GM21423 (cell line): ENCODE measurements around the gene MGRN1.

Source experiments
- ATAC-seq: cut with Tn5 transposase; IDR thresholded peaks from one replicate; pipeline ENCODE4 v1.9.1; 2021; ENCODE audit warnings: mild to moderate bottlenecking, moderate library complexity; ENCODE audit not compliant: unreplicated experiment

MGRN1 gene

GRCh38 chr16:4673387-4674046 lies 48.9 kb downstream of the MGRN1 start:
- no peak for ATAC-seq

GRCh38 chr16:4674926-4675530 lies 50.4 kb downstream of the MGRN1 start:
- no peak for ATAC-seq

GRCh38 chr16:4675864-4676786 lies 51.5 kb downstream of the MGRN1 start:
- ATAC-seq = no peak

- ATAC-seq = no peak
Observed at GRCh38 chr16:4676831-4677230, 52.2 kb downstream of the MGRN1 start.

- no peak for ATAC-seq
Observed at GRCh38 chr16:4677390-4677789, 52.8 kb downstream of the MGRN1 start.

- ATAC-seq = no peak
Observed at GRCh38 chr16:4677994-4678393, 53.4 kb downstream of the MGRN1 start.

GRCh38 chr16:4678596-4678995 lies 54.0 kb downstream of the MGRN1 start:
- ATAC-seq = no peak

- ATAC-seq = no peak
Observed at GRCh38 chr16:4679156-4679849, 54.7 kb downstream of the MGRN1 start.

GRCh38 chr16:4679850-4680636 lies 55.4 kb downstream of the MGRN1 start:
- ATAC-seq = no peak

- no peak for ATAC-seq
Observed at GRCh38 chr16:4680673-4681470, 56.2 kb downstream of the MGRN1 start.

GRCh38 chr16:4681471-4682083 lies 57.0 kb downstream of the MGRN1 start:
- ATAC-seq = no peak

GRCh38 chr16:4682084-4682591 lies 57.5 kb downstream of the MGRN1 start:
- ATAC-seq = no peak

- ATAC-seq = no peak
Observed at GRCh38 chr16:4682616-4683254, 58.1 kb downstream of the MGRN1 start.

GRCh38 chr16:4683255-4684057 lies 58.8 kb downstream of the MGRN1 start:
- ATAC-seq = no peak

- ATAC-seq = no peak
Observed at GRCh38 chr16:4684058-4684715, 59.6 kb downstream of the MGRN1 start.

- ATAC-seq = no peak
Observed at GRCh38 chr16:4684763-4685162, 60.1 kb downstream of the MGRN1 start.

- ATAC-seq = no peak
Observed at GRCh38 chr16:4685292-4685691, 60.7 kb downstream of the MGRN1 start.
